ENCODE results near the gene CBX1. TPM values are rescaled to one million over a fixed set of nuclear protein-coding genes. Genes with fewer than 3 reads are reported as not detected.

The CBX1 gene
- total and polyA plus RNA-seq, 2 donors (not counting 3 experiments of a cell fraction or from before 2014, with no cell fraction given) = 20.4 to 95.2 TPM

DNA sequence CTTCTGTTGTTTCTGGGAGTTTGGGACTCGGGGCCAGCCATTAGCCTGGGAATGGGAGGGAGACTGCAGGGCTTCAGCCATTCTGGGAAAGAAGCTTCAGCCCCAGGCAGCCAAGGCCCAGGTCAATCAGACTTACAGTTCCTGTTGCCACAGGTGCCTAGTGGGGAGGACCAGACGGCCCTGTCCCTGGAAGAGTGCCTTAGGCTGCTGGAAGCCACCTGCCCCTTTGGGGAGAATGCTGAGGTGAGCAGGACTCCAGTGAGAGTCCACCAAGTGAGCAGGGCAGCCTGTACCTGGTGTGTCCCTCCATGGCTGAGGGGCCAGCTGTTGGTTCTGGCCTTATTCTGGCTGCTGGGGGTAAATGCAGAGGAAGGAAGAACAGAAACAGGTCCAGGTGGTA is 44.4 kb downstream of the CBX1 start:
- intact Hi-C loops (cut with micrococcal nuclease) = no loop called here
- Histone ChIP-seq H3K9ac (replicated peaks; ENCODE audit: extremely low read depth, insufficient read depth, low read length) (no peak overlapping the region), H3K4me2 (ENCODE audit: insufficient read depth, low read length) (no peak overlapping the region), H3K9me3 (replicated peaks; ENCODE audit: control insufficient read depth, insufficient read depth, low read length) (no peaks in the 10 kb centered on the region), H3K9me1 (replicated peaks; ENCODE audit: control insufficient read depth, extremely low read depth, insufficient read depth, low read length) (no peaks in the 10 kb centered on the region), H3K4me3 (replicated peaks in 1 of 3; ENCODE audit: insufficient read depth in 1 of 3, low read depth in 1 of 3, low read length in 3 of 3) (no peak overlapping the region), H3K36me3 (ENCODE audit: control insufficient read depth in 2 of 2, extremely low read depth in 1 of 2, insufficient read depth in 2 of 2, low read length in 2 of 2) (peaks cover 31 to 62% of the 10 kb centered on the region in 2 experiments), H3K4me1 (ENCODE audit: control insufficient read depth, extremely low read depth, insufficient read depth, low read length) (peaks cover 29% of the 10 kb centered on the region), H3K27me3 (ENCODE audit: control insufficient read depth in 2 of 2, insufficient read depth in 2 of 2, low read length in 2 of 2) (no peaks in the 10 kb centered on the region), H3K79me2 (ENCODE audit: control insufficient read depth, insufficient read depth, low read length) (peaks cover 58% of the 10 kb centered on the region), H2AFZ (ENCODE audit: low read depth, low read length) (no peak overlapping the region), H3K27ac (ENCODE audit: insufficient read depth, low read depth, low read length) (no peak overlapping the region), H4K20me1 (replicated peaks; ENCODE audit: control insufficient read depth, extremely low read depth, insufficient read depth, low read length) (no peaks in the 10 kb centered on the region)
- CTCF ChIA-PET = interaction anchor here (0.6 to 3.8 kb wide), 2 partner anchors 10 to 15 kb away, joined by 4 to 20 read pairs; no protein-coding TSS in a partner anchor
- DNase-seq (ENCODE audit: low read depth, low spot score) = no peak
- POLR2A ChIA-PET = no interaction called here
- dilution Hi-C loops (cut with MboI; ENCODE audit: extremely low pct_ligation_motif_present, low sequenced_read_pairs) = no loop called here
- FAIRE-seq = no peak
- TF ChIP-seq EZH2 (IDR thresholded peaks at IDR 0.05; ENCODE audit: borderline replicate concordance, low read depth, low read length, severe bottlenecking) (no peak), MYC (IDR thresholded peaks at IDR 0.05; ENCODE audit: low read depth, low read length) (no peak), GATA2 (IDR thresholded peaks at IDR 0.05; ENCODE audit: insufficient read depth, insufficient read length, low read depth, low read length) (no peak), POLR2AphosphoS5 (IDR thresholded peaks at IDR 0.05; ENCODE audit: insufficient read depth, low read depth, low read length) (no peak), FOS (IDR thresholded peaks at IDR 0.05; ENCODE audit: borderline replicate concordance, insufficient read depth, low read length) (no peak), JUN (IDR thresholded peaks at IDR 0.05; ENCODE audit: borderline replicate concordance, insufficient read depth, insufficient read length, low read depth) (no peak), POLR2A (IDR thresholded peaks at IDR 0.05; ENCODE audit: low read depth, low read length) (no peak)
- TF ChIP-seq, protein P1, sequence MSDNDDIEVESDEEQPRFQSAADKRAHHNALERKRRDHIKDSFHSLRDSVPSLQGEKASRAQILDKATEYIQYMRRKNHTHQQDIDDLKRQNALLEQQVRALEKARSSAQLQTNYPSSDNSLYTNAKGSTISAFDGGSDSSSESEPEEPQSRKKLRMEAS (IDR thresholded peaks at IDR 0.05; ENCODE audit: insufficient read depth, insufficient read length) = no peak
- TF ChIP-seq, protein P2, sequence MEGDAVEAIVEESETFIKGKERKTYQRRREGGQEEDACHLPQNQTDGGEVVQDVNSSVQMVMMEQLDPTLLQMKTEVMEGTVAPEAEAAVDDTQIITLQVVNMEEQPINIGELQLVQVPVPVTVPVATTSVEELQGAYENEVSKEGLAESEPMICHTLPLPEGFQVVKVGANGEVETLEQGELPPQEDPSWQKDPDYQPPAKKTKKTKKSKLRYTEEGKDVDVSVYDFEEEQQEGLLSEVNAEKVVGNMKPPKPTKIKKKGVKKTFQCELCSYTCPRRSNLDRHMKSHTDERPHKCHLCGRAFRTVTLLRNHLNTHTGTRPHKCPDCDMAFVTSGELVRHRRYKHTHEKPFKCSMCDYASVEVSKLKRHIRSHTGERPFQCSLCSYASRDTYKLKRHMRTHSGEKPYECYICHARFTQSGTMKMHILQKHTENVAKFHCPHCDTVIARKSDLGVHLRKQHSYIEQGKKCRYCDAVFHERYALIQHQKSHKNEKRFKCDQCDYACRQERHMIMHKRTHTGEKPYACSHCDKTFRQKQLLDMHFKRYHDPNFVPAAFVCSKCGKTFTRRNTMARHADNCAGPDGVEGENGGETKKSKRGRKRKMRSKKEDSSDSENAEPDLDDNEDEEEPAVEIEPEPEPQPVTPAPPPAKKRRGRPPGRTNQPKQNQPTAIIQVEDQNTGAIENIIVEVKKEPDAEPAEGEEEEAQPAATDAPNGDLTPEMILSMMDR (IDR thresholded peaks at IDR 0.05; ENCODE audit: extremely low read depth in 1 of 2, insufficient read depth in 1 of 2, low read depth in 1 of 2, low read length in 2 of 2) = no peak
- BruUV-seq (replicated peaks) = no TSS peak
